T47D (cell line): ENCODE data around the gene SMYD3.
"Not testable (repeated sequence)": the region's sequence is repeated elsewhere in the genome, so short reads cannot be mapped to it uniquely, and the experiment has no call there.

Source experiments
- DNase-seq, 2 experiments: peaks; one replicate each; pipeline versions ENCODE4 v3.0.0 to v3.0.0-alpha.2; 2011 to 2012; ENCODE audit warnings: low read depth in 1 of 2, low spot score in 1 of 2
- JUND ChIP-seq: IDR thresholded peaks from 2 replicates; pipeline ENCODE4 v1.6.1; 2012; ENCODE audit warnings: low read depth
- in situ Hi-C: cut with HindIII; loops from 2 replicates; pipeline ENCODE4 v1.10.0; 2016; ENCODE audit warnings: low sequenced_read_pairs, low pct_unique_long_range_greater_than_20kb

SMYD3 gene

GRCh38 chr1:245983294-245983967 is 523.6 kb downstream of the SMYD3 start:
- DNase-seq: no peak
- in situ Hi-C loops: no loop called here
- TF ChIP-seq JUND: no peak

DNA sequence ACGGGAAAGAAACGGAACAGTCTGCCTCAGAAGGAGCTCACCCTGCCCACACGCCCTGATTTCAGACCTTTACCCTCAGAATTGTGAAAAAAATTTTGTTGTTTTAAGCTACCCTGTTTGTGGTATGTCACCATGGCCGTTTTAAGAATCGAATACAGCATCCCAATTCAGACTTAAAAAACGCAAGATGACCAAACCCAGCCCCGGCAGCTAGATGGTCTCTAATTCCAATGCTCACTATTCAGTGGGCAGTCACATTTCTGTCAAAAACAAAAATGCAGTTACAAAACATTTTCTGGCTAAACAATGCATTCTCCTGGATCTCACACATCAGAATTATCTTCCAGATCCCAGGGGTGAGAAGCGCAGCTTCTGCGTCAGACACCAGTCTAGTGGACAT is 527.5 kb downstream of the SMYD3 start:
- TF ChIP-seq JUND: no peak
- in situ Hi-C loops: no loop called here
- DNase-seq: no peak

GRCh38 chr1:245978915-245979314 is 528.2 kb downstream of the SMYD3 start:
- no peak for TF ChIP-seq JUND
- no peak for DNase-seq
- in situ Hi-C loops: no loop called here

- no peak for DNase-seq
- in situ Hi-C loops: no loop called here
- TF ChIP-seq JUND: no peak
Measured at GRCh38 chr1:245972476-245972875, 534.6 kb downstream of the SMYD3 start.

DNA sequence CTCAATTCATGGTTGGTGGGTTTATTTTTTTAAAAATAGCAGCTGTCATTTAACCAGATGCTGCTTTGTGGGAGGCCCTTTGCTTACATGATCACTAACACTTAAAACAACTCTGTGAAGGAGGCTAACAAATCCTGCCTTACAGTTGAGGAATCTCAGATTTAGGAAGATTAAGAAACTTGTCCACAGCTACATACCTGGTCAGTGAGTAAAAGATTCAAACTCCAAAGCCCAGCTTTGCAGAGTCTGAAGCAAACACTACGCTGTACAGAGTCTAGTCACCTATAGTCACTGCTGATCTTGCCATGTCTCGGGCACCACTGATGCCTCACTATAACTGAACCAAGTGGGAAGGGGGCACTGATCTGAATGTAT is 535.4 kb downstream of the SMYD3 start:
- in situ Hi-C loops: no loop called here
- DNase-seq: no peak
- TF ChIP-seq JUND: no peak

DNA sequence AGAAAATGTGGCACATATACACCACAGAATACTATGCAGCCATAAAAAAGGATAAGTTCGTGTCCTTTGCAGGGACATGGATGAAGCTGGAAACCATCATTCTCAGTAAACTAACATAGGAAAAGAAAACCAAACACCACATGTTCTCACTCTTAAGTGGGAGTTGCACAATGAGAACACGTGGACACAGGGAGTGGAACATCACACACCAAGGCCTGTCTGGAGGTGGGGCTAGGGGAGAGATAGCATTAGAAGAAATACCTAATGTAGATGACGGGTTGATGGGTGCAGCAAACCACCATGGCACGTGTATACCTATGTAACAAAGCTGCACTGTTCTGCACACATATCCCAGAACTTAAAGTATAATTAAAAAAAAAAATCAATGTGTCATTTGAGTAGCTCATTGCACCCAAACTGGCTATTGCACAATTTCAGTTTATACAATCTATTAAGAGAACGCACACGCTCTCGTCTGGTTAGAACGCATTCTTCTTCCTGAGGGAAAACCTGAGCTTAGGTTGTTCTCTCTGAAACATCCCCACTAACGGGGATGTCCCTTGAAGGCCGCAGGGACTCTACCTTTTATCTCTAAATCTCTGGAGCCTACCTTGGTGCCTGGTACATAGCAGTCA is 535.9 kb downstream of the SMYD3 start:
- DNase-seq, in situ Hi-C loops: not testable (repeated sequence)

GRCh38 chr1:245969283-245969682 is 537.8 kb downstream of the SMYD3 start:
- in situ Hi-C loops: no loop called here

DNA sequence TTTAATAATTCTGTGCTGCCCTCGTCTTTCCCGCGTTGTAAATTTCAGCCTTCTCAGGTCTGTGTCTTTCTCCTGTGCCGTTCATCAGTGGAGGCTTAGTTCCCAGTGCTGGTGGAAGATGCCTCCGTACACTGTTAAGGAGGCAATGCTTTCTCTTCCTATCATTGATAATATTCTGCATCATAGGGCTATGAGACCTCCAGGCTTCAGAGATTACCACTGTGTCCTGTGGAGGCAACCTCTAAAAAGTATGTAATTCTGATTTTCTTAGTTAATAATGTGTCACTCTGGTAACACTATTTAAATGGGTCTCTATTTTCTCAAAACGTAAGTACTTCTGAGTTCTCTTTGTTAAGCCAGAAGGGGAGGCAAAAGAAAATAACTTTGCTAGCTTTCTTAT is 538.3 kb downstream of the SMYD3 start:
- DNase-seq: no peak
- no peak for TF ChIP-seq JUND
- in situ Hi-C loops: no loop called here

More at GRCh38 chr1:245969283-245969682, 537.8 kb downstream of the SMYD3 start:
- DNase-seq: no peak
- no peak for TF ChIP-seq JUND

- TF ChIP-seq JUND: no peak
- DNase-seq: no peak
- in situ Hi-C loops: no loop called here
Measured at GRCh38 chr1:245965398-245965797, 541.7 kb downstream of the SMYD3 start.

DNA sequence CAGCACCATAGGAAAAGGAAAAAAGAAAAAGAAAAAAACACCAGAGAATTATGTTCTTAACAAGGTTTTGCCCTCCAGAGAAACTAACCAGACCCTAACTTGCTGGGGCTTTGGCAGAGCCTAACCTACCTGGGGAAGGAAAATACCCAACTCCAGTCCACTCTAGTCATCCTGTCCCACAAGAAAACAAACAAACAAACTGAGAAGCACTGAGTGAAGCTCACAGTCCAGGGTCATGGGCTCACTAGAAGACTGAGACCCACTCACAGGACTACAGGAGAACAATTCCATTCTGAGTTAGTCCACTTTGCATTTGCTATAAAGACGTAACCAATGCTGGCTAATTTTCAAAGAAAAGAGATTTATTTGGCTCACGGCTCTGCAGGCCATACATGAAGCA is 543.4 kb downstream of the SMYD3 start:
- no peak for TF ChIP-seq JUND
- no peak for DNase-seq
- in situ Hi-C loops: no loop called here

GRCh38 chr1:245962453-245962852 is 544.6 kb downstream of the SMYD3 start:
- no peak for TF ChIP-seq JUND
- no peak for DNase-seq

GRCh38 chr1:245961137-245961540 is 545.9 kb downstream of the SMYD3 start:
- in situ Hi-C loops: no loop called here
- no peak for DNase-seq
- TF ChIP-seq JUND: no peak

More at GRCh38 chr1:245962453-245962852, 544.6 kb downstream of the SMYD3 start:
- in situ Hi-C loops: no loop called here

GRCh38 chr1:245960171-245960570 is 546.9 kb downstream of the SMYD3 start:
- TF ChIP-seq JUND: no peak
- in situ Hi-C loops: no loop called here
- no peak for DNase-seq

DNA sequence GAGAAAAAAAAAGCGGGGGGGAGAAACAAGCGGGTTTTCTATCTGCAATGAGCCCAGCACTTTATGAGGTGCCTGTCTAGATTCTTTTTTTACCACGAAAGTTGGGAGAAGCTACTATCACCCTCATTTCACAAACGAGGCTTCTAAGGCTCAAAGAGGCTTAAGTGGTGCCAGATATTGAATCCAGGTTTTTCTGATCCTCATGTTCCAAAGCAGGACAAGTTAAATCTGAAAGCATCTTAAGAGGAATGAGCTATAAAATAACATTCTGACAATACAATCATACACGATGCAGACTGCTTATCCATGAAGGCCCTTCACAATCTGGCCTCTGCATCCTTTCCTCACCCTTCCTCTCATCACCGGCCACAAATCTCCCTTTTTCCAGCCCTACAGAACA is 549.1 kb downstream of the SMYD3 start:
- TF ChIP-seq JUND: no peak
- in situ Hi-C loops: no loop called here
- no peak for DNase-seq
